GM12892 (cell line): ENCODE results near the gene NFIB.

Experiments used
- POLR2A ChIP-seq: IDR thresholded peaks from 2 replicates; pipeline ENCODE4 v1.6.1; 2011; ENCODE audit warnings: low read depth, low read length, control low read depth
- POLR2AphosphoS5 ChIP-seq: IDR thresholded peaks from 2 replicates; pipeline ENCODE4 v1.6.1; 2011; ENCODE audit warnings: low read depth, low read length, control low read depth

GRCh38 chr9:14323083-14323971 is 9.4 kb upstream of the NFIB start:
- TF ChIP-seq POLR2AphosphoS5, result no peak
- TF ChIP-seq POLR2A, result no peak
